GM19372 (cell line): ENCODE results near the gene LMTK3.
"Not testable (repeated sequence)": the region's sequence is repeated elsewhere in the genome, so short reads cannot be mapped to it uniquely, and the experiment has no call there.

Experiments
- ATAC-seq: cut with Tn5 transposase; IDR thresholded peaks from one replicate; pipeline ENCODE4 v1.9.1; 2021; ENCODE audit warnings: mild to moderate bottlenecking, low read depth, moderate library complexity; ENCODE audit not compliant: unreplicated experiment

Gene LMTK3

DNA sequence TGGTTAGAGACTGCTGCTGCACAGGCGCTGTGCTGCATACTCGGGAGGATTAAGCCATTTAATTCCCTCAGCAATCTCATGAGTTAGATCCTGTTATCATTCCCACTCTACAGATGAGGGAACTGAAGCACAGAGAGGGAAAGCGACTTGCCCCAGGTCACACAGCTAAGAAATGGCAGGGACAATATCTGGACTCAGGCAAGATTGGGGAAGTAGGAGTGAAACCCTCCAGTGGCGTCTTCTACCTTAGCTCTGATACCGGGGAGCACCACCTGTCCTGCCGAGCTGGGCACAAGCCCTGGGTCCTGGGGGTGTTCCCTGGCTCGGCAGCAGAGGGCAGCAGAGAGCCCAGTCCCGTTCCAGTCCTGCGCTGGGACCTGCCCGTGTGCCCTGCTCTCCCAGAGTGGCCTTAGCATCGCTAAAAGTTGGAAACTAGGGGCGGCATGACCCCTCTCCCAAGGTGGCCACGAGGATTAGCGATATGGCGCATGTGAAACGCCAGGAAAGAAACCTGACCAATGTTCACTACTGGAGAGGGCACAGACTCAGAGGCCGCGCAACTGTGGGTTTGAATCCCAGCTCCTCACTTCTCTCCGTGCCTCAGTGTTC lies 21.9 kb downstream of the LMTK3 start:
- ATAC-seq: no peak

DNA sequence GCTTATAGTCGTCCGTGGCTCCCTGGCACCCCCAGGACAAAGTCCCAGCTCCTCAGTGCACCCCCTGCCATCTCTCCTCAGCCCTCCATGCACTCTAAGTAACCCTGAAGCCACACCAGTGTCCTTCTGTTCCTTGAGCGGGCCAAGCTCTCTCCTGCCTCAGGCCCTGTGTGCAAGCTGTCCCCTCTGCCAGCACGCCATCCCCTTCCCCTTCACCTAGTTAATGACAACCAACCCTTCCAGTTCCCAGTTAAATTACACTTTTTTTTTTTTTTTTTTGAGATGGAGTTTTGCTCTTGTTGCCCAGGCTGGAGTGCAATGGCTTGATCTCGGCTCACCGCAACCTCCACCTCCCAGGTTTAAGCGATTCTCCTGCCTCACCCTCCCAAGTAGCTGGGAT lies 23.2 kb downstream of the LMTK3 start:
- ATAC-seq: not testable (repeated sequence)

DNA sequence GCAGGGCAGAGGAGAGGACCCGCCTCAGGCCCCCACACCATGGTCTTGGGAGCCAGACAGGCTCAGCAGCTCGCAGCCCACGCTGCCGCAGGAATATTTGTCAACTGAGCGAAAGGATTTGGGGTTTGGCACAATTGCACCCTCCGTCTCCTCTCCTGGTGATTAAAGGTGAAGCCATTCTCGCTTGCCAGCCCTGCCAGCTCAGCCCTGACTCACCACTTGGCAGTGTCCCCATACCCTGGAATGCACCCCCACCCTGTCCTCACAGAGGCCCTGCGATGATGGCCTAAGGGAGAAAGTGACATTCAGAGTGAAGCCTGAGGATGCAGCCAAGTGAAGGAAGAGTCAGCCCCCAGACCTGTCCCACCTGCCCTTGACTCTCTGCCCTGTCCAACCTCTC lies 23.7 kb downstream of the LMTK3 start:
- ATAC-seq: no peak

DNA sequence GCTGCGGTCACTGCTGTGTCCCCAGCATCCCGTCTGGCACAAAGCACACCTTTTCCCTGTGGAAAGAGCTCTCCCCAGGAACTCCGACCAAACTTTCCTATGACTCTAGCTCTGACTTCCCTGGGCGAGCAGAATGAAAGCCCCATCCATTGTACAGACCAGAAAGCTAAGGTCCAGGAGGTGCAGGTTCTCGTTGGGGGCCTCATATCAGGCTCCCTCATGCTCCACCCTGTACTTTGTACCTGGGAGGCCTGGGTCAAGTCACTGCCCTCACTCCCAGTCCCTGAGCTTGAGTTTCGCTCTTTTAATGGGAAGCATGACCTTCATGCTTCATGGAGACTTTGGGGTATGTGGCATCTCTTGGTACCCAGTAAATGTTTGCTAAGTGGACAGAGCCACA lies 24.1 kb downstream of the LMTK3 start:
- no peak for ATAC-seq

DNA sequence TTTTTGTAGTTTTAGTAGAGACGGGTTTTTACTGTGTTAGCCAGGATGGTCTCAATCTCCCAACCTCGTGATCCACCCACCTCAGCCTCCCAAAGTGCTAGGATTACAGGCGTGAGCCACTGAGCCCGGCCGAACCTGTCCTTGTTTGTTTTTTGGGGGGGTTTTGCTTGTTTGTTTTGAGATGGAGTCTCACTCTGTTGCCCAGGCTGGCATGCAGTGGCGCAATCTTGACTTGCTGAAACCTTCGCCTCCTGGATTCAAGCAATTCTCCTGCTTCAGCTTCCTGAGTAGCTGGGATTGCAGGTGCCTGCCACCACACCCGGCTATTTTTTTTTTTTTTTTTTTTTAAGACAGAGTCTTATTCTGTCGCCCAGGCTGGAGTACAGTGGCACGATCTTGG lies 24.9 kb downstream of the LMTK3 start:
- not testable (repeated sequence) for ATAC-seq

DNA sequence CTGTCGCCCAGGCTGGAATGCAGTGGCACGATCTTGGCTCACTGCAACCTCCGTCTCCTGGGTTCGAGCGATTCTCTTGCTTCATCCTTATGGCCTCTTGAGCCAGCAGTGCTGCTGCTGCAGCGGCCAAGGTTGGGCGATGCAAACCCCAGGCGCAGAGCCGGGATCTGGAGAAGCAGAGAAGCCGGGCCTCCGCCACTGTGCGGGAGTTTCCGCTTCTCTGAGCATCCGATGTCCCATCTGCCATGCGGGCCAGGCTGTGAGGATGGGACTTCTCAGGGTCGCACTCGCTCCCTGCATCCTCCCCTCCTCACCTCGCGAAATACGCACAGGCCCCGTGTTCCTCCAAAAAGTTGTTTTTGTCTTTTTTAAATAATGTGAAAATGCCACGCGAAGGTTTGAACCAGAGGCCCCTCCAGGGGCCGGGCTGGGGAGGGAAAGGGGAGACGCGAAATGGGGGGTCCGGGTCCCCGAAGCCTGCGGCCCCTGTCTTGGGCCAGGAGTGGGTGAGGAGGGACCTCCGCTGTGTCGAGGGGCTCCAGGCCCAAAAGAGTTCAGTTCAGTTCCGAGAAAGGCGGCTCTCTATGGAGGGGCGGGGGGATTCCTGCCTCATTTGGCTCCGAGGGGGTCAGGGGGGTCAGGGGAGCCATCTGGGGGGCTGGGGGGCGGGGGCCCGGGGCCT lies 26.6 kb downstream of the LMTK3 start:
- no peak for ATAC-seq

DNA sequence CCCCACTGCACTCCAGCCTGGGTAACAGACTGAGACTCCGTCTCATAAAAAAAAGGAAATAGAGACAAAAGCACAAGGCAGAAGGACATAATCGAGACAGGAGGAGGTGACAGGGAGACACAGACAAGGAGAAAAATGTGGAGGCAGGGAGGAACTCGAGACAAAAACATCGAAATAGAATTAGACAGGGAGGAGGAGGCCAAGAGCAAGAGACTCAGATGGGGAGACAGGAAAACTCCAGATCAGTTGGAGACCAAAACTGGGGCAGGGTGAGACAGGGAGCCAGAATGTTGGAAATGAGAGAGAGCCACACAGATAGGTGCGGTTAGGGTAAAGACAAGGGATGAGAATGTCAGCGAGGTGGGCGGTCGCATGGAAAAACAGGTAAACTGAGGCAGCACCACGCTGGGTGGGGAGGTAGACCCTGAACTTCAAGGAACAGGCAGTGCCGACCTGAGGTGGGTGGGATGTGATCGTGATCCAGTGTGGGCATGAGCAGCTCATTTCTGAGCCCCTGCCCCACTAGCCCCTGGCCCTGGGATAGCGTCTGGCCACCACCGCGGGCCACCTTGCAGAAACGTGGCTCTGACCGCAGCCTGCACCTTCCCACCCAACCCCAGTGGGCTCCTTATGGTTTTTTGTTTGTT lies 27.3 kb downstream of the LMTK3 start:
- no peak for ATAC-seq

DNA sequence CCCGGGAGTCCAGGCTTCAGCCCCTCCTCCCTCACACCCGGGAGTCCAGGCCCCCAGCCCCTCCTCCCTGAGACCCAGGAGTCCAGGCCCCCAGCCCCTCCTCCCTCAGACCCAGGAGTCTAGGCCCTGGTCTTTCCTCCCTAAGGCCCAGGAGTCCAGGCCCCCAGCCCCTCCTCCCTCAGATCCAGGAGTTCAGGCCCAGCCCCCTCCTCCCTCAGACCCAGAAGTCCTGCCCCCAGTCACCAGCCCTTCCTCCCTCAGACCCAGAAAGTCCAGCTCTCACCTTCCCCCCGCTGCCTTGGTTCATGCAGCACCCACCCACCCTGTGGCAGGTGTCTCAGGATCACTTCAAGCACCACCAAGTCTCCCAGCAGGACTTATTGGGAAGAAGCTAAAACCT lies 28.3 kb downstream of the LMTK3 start:
- no peak for ATAC-seq

DNA sequence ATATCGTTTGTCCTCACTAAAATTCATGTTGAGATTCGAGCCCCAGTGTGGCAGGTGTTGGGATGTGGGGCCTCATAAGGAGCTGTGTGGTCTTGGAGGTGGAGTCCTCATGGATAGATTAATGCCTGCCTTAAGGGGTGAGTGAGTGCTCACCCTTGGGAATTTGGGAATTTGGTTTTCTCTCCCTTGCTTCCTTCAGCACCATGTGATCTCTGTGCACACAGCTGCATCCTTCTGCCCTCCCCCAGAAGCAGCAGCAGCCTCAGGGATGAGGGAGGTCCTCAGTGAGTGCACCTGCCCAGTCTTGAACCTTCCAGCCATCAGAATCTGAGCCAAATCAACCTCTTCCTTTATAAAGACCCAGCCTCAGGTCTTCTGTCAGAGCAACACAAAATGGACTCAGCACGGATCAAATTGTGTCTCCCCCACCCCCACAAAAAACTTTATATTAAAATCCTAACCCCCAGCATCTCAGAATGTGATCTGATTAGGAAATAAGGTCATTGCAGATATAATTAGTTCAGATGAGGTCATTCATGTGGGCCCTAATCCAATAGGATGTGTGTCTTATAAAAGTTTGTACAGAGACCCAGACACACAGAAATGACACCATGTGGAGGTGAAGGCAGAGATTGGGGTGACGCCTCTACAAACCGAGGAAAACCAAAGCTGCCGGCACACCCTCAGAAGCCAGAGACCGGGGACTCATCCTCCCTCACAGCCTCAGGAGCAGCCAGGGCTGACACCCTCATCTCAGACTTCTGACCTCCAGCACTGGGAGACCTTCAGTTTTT lies 29.6 kb downstream of the LMTK3 start:
- ATAC-seq: no peak

DNA sequence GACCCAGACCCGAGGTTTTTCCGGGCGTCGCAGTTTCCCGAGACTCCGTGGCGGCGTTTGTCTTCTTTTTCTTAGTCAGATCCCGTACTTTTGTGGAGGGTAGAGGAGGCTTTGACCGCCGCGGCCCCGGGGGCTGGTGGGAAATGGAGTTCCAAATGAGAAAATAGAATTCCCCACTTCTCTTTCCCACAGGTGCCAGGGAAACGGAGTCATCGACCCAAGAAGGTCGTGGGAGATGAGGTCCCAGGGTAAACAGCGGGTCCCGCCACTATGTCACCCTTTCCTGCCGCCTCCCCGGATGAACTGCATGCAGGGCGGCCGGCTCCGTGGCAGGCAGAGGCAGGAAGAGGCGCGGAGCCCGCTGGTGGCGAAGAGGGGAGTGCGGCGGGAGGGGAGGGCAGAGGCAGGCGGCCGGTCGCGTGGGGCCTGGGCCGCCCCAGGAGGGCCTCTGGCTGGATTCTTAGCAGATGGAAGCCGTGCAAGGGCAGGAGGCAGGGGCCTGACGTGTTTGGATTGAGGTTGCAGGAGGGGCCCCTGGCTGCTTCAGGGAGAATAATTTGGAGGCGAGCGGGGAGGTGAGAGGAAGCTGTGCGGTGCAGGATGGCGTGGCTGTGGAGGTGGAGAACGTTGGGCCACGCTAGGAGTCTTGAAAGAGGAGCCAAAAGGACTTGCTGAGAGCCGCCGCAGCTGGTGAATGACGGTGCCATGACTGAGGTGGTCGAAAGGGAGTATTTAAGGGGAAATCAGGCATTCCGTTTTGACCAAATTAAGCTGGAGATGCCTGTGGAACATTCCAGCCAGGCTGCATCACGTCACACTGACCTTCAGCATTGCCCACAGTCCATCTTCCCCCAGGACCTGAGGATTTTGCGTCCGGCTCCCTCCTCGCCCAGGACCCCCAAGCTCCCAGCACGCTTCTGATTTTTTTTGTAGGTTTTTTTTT lies 30.8 kb downstream of the LMTK3 start:
- ATAC-seq: no peak

DNA sequence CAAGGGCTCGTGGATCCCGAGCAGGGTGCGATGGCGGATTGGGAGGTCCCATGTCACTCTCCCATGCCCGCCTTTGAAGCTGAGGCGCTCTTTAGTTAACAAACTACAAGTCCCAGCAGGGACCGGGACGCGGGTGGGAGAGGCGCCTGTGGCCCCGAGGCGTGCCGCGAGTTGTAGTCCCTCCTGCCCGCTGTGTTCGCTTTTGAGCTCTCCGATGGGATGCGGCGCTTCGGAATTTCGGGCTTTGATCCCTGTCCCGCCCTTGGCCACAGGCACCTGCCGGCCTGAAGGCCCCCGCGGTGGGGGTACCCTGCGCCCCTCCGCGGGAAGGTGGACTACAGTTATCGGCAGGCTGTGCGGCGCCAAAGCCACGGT lies 31.5 kb downstream of the LMTK3 start:
- ATAC-seq: no peak

DNA sequence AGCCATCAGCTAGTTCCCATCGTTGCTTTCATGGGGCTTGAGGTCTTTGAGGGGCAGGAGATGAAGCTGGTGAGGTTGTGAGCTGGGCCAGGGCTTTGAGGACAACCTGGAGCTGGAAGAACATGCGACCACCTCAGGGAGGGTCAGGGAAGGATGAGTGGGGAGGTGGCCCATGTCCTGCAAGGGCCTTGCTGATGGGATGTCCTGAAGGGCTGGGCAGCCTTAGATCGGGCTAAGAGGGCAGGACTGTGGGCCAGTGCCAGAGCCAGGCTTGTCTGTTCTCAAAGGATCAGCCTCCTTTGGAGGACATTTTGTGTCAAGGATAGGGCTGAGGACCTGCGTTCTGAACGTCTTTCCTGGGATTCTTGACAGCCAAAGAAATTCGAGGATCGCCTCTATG lies 31.9 kb downstream of the LMTK3 start:
- ATAC-seq: no peak

DNA sequence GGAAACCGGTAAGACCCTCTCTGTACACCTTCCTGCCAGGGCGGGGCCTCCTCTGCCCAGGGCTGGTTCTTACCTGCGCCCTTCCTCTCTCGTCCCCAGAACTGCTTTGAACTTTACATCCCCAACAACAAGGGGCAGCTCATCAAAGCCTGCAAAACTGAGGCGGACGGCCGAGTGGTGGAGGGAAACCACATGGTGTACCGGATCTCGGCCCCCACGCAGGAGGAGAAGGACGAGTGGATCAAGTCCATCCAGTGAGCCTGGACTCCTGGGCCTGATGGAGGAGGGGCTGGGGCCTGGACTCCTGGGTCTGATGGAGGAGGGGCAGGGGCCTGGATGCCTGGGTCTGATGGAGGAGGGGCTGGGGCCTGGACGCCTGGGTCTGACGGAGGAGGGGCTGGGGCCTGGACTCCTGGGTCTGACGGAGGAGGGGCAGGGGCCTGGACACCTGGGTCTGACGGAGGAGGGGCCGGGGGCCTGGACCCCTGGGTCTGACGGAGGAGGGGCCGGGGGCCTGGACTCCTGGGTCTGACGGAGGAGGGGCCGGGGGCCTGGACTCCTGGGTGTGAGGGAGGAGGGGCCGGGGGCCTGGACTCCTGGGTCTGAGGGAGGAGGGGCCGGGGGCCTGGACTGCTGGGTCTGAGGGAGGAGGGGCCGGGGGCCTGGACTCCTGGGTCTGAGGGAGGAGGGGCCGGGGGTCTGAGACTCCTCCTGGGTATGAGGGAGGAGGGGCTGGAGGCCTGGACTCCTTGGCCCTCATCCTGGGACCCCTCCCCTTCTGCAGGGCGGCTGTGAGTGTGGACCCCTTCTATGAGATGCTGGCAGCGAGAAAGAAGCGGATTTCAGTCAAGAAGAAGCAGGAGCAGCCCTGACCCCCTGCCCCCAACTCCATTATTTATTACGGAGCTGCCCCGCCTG lies 33.0 kb downstream of the LMTK3 start:
- no peak for ATAC-seq

DNA sequence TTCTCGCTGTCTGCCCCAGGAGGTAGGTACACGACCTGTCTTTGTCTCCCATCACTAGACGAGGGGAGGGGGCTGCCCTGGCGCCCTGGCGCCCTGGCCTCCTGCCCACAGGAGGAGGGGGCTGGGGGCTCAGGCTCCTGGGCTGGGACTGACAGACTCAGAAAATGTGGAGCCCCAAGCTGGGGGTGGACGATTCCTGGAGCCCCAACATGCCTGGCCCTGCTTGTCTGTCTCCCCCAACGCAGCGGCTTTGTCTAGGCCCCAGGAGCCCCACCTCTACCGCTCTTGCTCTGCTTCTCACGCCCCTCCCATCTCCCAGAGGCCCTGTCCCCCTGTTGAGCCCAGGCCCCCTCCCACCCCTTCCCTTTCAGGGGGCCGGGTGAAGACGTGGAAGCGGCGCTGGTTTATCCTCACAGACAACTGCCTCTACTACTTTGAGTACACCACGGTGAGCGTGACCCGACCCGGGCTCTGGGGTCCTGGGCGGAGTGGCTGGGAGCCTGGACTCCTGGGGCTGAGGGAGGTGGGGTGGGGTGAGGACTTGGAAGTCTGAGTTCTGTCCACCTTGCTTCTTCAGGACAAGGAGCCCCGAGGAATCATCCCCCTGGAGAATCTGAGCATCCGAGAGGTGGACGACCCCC lies 33.8 kb downstream of the LMTK3 start:
- ATAC-seq: no peak

DNA sequence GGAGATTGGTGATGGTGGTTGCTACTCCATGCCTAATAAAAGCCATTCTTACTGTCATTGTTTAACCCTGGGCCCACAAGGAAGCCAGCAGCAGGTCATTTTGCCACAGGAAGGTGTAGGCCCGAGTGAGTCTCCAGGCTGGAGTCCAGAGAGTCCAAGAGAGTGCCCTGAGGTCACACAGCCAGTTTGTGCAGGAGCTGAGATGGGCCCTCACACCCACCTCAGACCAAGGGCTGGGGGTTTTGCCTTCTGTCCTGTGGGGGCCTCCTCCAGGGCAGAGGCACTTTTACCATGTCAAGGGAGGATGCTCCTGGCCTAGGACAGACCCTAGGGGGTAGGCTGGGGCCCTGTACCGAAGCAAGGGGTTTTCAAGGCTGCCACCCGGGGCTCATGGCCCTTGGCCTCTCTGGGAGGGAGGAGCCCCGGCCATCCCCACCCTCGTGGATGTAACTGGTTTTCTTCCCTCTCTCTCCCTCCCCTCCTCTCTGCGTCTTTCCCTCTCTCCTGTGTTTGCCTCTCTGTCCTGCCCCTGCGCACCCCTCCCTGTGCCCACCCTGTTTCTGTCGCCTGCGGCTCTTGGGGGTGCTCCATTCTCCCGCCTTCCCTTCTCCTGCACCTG lies 34.5 kb downstream of the LMTK3 start:
- ATAC-seq: no peak

DNA sequence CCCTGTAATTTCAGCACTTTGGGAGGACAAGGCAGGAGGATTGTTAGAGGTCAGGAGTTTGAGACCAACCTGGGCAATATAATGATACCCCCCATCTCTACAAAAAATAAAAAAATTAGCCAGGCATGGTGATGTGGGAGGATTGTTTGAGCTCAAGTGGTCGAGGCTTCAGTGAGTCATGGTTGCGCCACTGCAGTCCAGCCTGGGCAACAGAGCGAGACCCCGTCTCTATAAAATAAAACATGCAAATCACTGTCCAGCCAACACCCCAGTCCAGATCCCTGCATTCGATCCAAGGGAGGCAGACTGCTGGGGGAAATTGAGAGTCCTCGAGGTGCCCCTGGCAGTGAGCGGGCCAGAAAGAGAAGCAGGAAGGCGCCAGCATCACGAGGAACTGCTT lies 35.5 kb downstream of the LMTK3 start:
- ATAC-seq: no peak

DNA sequence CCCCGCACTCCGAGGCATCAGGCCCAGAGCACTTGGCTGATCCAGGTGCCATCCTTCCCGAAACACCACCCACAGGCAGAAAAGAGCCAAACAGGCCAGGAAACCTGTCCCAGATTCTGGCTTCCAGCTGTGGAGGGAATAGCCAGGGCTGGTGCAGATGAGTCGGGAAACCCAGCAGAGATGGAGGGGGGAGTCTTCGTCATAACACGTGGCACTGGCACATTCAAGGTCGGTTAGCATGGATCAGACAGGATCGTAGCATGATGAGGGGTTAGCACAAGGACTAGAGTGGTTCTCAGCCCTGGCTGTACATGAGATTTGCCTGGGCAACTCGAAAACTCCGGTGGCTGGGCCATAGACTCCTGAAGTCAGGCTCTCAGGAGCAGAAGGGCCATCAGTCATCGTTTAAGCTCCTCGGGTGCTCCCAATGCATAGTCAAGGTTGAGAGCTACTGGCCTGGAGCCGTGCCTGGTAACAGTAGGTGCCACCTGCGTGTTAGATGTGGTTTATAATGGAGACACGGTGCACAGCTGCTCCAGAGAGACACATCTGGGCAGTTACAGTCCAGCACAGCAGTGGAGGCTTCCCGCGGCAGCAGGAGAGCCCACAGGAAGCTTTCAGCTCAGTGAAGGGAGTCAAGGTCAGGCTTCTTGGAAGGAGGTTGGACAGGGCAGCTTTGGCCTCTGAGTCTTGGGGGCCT lies 36.1 kb downstream of the LMTK3 start:
- no peak for ATAC-seq
